IMR-90 (cell line): ENCODE measurements around the gene CAMK4. TPM values are rescaled to one million over a fixed set of nuclear protein-coding genes. Genes with fewer than 3 reads are reported as not detected.

Experiments
- ATAC-seq: fragments of 200-7000 bp; cut with Tn5 transposase; 2 replicates; pipeline ENCODE4 v1.9.1; 2020; ENCODE audit warnings: low read depth, mild to moderate bottlenecking, moderate library complexity
- BruUV-seq: library from RNA; stranded (reverse); fragments of 400-500 nt; replicated peaks from 2 replicates; lab custom pipeline; 2021; lab: Mats Ljungman, UMichigan
- CTCF ChIA-PET: fragments of 300-600 bp; formaldehyde crosslinking; extraction: SDS; loops from one replicate; lab custom pipeline; 2021; ENCODE audit warnings: antibody characterized with exemption; lab: Yijun Ruan, JAX
- POLR2A ChIA-PET: fragments of 300-600 bp; sonication (Branson Sonifier 250); formaldehyde crosslinking; loops from one replicate; lab custom pipeline; 2022; ENCODE audit warnings: antibody characterized with exemption; ENCODE audit not compliant: unreplicated experiment; lab: Charles Lee
- DNase-seq: peaks from one replicate; pipeline ENCODE4 v3.0.0; 2013
- H2AFZ ChIP-seq: replicated peaks from 2 replicates; pipeline ENCODE3; 2013; ENCODE audit warnings: low read length, mild to moderate bottlenecking; ENCODE audit not compliant: poor library complexity
- H2AK5ac ChIP-seq: 2 replicates; pipeline ENCODE4 v1.6.1; 2013; ENCODE audit warnings: low read depth, low read length, inconsistent platforms
- H2AK9ac ChIP-seq: replicated peaks from 2 replicates; pipeline ENCODE3; 2013; ENCODE audit warnings: mild to moderate bottlenecking, low read depth, low read length, moderate library complexity; ENCODE audit not compliant: poor library complexity
- H2BK120ac ChIP-seq: 2 replicates; pipeline ENCODE4 v1.6.1; 2013; ENCODE audit warnings: low read depth, low read length, inconsistent platforms
- H2BK15ac ChIP-seq: 3 replicates; pipeline ENCODE4 v1.6.1; 2013; ENCODE audit warnings: low read depth, low read length, inconsistent platforms
- H2BK20ac ChIP-seq: 2 replicates; pipeline ENCODE4 v1.6.1; 2013; ENCODE audit warnings: low read depth, mild to moderate bottlenecking, inconsistent platforms, low read length, moderate library complexity
- H2BK5ac ChIP-seq: 2 replicates; pipeline ENCODE4 v1.6.1; 2013; ENCODE audit warnings: mild to moderate bottlenecking, low read depth, low read length, inconsistent platforms; ENCODE audit not compliant: poor library complexity, severe bottlenecking
- H3K14ac ChIP-seq: replicated peaks from 2 replicates; pipeline ENCODE4 v1.6.1; 2013; ENCODE audit warnings: low read depth, low read length, inconsistent platforms
- H3K18ac ChIP-seq: 2 replicates; pipeline ENCODE4 v1.6.1; 2013; ENCODE audit warnings: low read depth, low read length, control low read depth
- H3K23ac ChIP-seq: 2 replicates; pipeline ENCODE4 v1.6.1; 2013; ENCODE audit warnings: low read depth, low read length, inconsistent platforms
- H3K27ac ChIP-seq: 2 replicates; pipeline ENCODE4 v1.5.1; 2013; ENCODE audit warnings: mild to moderate bottlenecking, control low read depth, low read length; ENCODE audit not compliant: insufficient read depth
- H3K27me3 ChIP-seq: 2 replicates; pipeline ENCODE4 v1.6.1; 2013; ENCODE audit warnings: low read length; ENCODE audit not compliant: control insufficient read depth, insufficient read depth
- H3K36me3 ChIP-seq: 2 replicates; pipeline ENCODE4 v1.6.1; 2013; ENCODE audit warnings: low read length, mixed read lengths; ENCODE audit not compliant: control insufficient read depth, insufficient read depth
- H3K4ac ChIP-seq: 2 replicates; pipeline ENCODE4 v1.6.1; 2013; ENCODE audit warnings: low read depth, low read length, inconsistent platforms
- H3K4me1 ChIP-seq: 2 replicates; pipeline ENCODE4 v1.6.1; 2013; ENCODE audit warnings: low read length, mixed read lengths; ENCODE audit not compliant: control insufficient read depth, insufficient read depth
- H3K4me2 ChIP-seq: 2 replicates; pipeline ENCODE4 v1.6.1; 2013; ENCODE audit warnings: low read depth, mild to moderate bottlenecking, control low read depth, low read length, moderate library complexity
- H3K4me3 ChIP-seq: 2 replicates; pipeline ENCODE4 v1.5.1; 2013; ENCODE audit warnings: low read depth, mild to moderate bottlenecking, control low read depth, low read length, moderate library complexity; ENCODE audit not compliant: insufficient read depth
- H3K56ac ChIP-seq: 2 replicates; pipeline ENCODE4 v1.6.1; 2013; ENCODE audit warnings: low read length, inconsistent platforms; ENCODE audit not compliant: insufficient read depth; ENCODE audit errors: extremely low read depth
- H3K79me1 ChIP-seq, 2 experiments: 2 replicates each; pipeline ENCODE4 v1.6.1; 2013; ENCODE audit warnings: low read length in 2 of 2, inconsistent platforms in 1 of 2, low read depth in 1 of 2
- H3K9ac ChIP-seq: 2 replicates; pipeline ENCODE4 v1.6.1; 2013; ENCODE audit warnings: low read depth, low read length, control low read depth
- H3K9me1 ChIP-seq: 2 replicates; pipeline ENCODE4 v1.6.1; 2013; ENCODE audit warnings: low read length, inconsistent platforms; ENCODE audit not compliant: insufficient read depth
- H3K9me3 ChIP-seq: 2 replicates; pipeline ENCODE4 v1.6.1; 2013; ENCODE audit warnings: low read length; ENCODE audit not compliant: control insufficient read depth, insufficient read depth
- H4K20me1 ChIP-seq: 2 replicates; pipeline ENCODE4 v1.6.1; 2013; ENCODE audit warnings: low read length, inconsistent platforms; ENCODE audit not compliant: insufficient read depth
- H4K5ac ChIP-seq: 2 replicates; pipeline ENCODE4 v1.6.1; 2013; ENCODE audit warnings: mild to moderate bottlenecking, low read depth, low read length, control low read depth
- H4K8ac ChIP-seq, 2 experiments: 2 replicates each; pipeline ENCODE4 v1.6.1; 2013; ENCODE audit warnings: low read depth in 2 of 2, low read length in 2 of 2, control low read depth in 1 of 2, inconsistent platforms in 1 of 2
- H4K91ac ChIP-seq: 2 replicates; pipeline ENCODE4 v1.6.1; 2013; ENCODE audit warnings: low read depth, low read length, inconsistent platforms; ENCODE audit not compliant: insufficient read depth
- BHLHE40 ChIP-seq: fragments of 150-350 bp; IDR thresholded peaks from 2 replicates; pipeline ENCODE4 v1.6.1; 2016; ENCODE audit warnings: mild to moderate bottlenecking, low read depth, low read length
- MAFK ChIP-seq: IDR thresholded peaks from 2 replicates; pipeline ENCODE4 v1.6.1; 2012; ENCODE audit warnings: low read depth, low read length, improper control_type of control experiment
- WGBS, 2 experiments: methylation state at CpG; one replicate each; pipeline versions ENCODE4 v1.1.5 to v1.1.7; 2013; ENCODE audit warnings: missing lambda C conversion rate in 2 of 2; ENCODE audit not compliant: insufficient read length in 1 of 2; ENCODE audit errors: extremely low coverage in 2 of 2; 5-methylcytosine and 5-hydroxymethylcytosine counted together
- dilution Hi-C: fragments of 300-500 bp; cut with HindIII; formaldehyde crosslinking; loops from one replicate; pipeline ENCODE4 v1.14.3; 2018; ENCODE audit warnings: low sequenced_read_pairs; ENCODE audit not compliant: unreplicated experiment
- in situ Hi-C: fragments of 300-500 bp; cut with MboI; formaldehyde crosslinking; loops from 3 replicates; pipeline ENCODE4 v1.14.3; 2019; ENCODE audit warnings: low sequenced_read_pairs, inconsistent platforms, mixed read lengths
- intact Hi-C: fragments of 100-400 bp; cut with micrococcal nuclease; formaldehyde crosslinking; loops from 2 replicates; pipeline ENCODE4 v1.10.0; 2022
- polyA plus RNA-seq, 3 experiments: library from polyadenylated mRNA; depleted of rRNA; stranded (reverse); fragments of >200 nt; gene quantifications; 2 replicates each; pipeline ENCODE4 v1.2.3, GENCODE V29; 2012; ENCODE audit warnings: low replicate concordance in 1 of 3
- total RNA-seq: library from RNA; depleted of rRNA; stranded (reverse); fragments of >200 nt; gene quantifications from 2 replicates; pipeline ENCODE4 v1.2.3, GENCODE V29; 2012

The CAMK4 gene
- total and polyA plus RNA-seq, 2 of the 4 experiments (the other 2 are of a cell fraction), result 3.7 to 4.8 TPM

DNA sequence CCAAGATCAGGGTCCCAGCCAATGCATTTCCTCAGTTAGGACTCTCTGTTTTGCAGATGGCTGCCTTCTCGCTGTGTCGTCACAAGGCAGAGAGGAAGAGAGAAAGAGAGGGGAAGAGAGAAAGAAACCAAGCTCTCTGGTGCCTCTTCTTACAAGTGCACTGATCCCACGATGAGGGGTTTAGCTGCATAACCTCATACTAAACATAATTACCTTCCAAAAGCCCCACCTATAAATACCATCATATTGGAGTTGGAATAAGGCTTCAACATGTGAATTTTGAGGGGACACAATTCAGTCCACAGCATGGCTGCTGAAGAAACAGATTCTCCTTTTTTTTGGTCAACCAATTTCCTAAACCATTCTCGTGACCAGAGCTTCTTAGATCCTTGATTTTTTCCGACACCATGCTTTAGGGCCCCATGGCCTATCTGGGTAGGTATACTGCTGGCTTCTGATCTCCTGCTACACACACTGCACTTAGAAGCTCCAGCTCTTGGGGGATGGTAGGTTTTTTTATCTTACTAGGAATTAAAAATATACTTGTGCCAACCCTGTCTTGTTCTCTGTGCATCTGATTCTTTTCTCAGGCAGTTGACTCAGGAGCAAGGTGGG lies 5.1 kb downstream of the CAMK4 start:
- no peak for ATAC-seq
- Histone ChIP-seq H3K4me2 (no peak overlapping the region), H3K4me3 (no peak overlapping the region), H3K9me3 (no peaks in the 10 kb centered on the region), H3K79me1 (no peaks in the 10 kb centered on the region), H3K56ac (no peak overlapping the region), H3K14ac (no peak overlapping the region), H3K27ac (no peak overlapping the region), H4K91ac (no peak overlapping the region), H4K5ac (no peak overlapping the region), H3K23ac (no peak overlapping the region), H2AK5ac (no peak overlapping the region), H3K4ac (no peak overlapping the region), H3K18ac (no peak overlapping the region), H3K4me1 (no peaks in the 10 kb centered on the region), H2BK5ac (no peak overlapping the region), H2AK9ac (no peak overlapping the region), H2BK20ac (no peak overlapping the region), H3K9ac (no peak overlapping the region), H2BK120ac (no peak overlapping the region), H4K20me1 (no peaks in the 10 kb centered on the region), H4K8ac (no peak overlapping the region), H2BK15ac (no peak overlapping the region), H2AFZ (no peak overlapping the region), H3K36me3 (no peaks in the 10 kb centered on the region), H3K27me3 (no peaks in the 10 kb centered on the region), H3K9me1 (no peaks in the 10 kb centered on the region; the same call in 1 of the 2 replicates)
- TF ChIP-seq MAFK (no peak), BHLHE40 (no peak)
- in situ Hi-C loops, result no loop called here
- intact Hi-C loops, result loop anchor here (5.0 kb wide), 1 partner anchor 918 kb away; no protein-coding TSS in a partner anchor
- DNase-seq, result no peak
- no TSS peak for BruUV-seq
- ChIA-PET POLR2A (no interaction called here), CTCF (no interaction called here)
- dilution Hi-C loops, result no loop called here
- WGBS, 2 experiments, result no CpG with 5 or more reads among the region's 5 CpGs
